PFSK-1 (cell line): Measurements from ENCODE around the gene BTF3L4.

Experiments
- POLR2AphosphoS5 ChIP-seq: IDR thresholded peaks from 2 replicates; pipeline ENCODE4 v1.6.1; 2012; ENCODE audit warnings: low read depth, mild to moderate bottlenecking, control low read depth, low read length, moderate library complexity
- SIN3A ChIP-seq: IDR thresholded peaks from 2 replicates; pipeline ENCODE4 v1.6.1; 2012; ENCODE audit warnings: mild to moderate bottlenecking, low read length, moderate library complexity, borderline replicate concordance; ENCODE audit not compliant: insufficient read depth

- TF ChIP-seq POLR2AphosphoS5 (no peak), SIN3A (no peak)
Measured at GRCh38 chr1:52123622-52124021, 67.5 kb downstream of the BTF3L4 start.
